ENCODE results near the gene CYP2W1.

DNA sequence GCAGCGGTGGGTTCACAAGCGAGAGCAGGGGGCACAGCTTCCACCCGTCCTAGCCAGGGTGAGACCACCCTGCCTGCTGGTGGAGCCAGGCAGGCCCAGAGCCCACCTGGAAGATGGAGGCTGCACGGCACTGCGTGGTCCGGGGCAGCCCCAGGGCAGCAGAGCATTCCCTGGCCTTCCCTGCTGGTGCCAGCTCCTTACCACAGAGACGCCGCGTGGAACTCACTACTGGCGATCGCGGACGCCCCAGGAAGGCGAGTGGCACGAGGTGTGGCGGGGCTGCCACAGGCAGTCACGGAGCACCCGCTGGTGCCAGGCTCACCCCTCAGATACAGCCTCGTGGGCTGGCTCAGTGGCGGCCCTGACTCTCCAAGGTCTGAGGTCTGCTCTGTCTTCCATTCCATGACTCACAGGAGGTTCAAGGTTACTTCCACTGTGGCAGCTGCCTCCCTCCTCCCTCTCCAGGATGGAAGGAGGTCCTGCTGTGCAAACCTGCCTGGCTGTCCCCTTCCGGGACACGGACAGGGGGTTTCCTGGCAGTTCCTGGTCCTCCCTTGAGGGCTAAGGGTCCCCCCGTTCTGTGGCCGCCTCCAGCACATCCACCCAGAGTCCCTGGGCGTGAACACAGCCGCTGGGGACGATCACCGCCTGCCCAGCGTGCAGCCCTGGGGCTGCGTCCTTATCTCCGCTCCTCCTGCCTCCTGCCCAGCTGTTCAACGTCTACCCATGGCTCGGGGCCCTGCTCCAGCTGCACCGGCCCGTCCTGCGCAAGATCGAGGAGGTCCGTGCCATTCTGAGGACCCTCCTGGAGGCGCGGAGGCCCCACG is 3.1 kb downstream of the CYP2W1 start:
- no peak for TF ChIP-seq POLR2A (IDR thresholded peaks at IDR 0.05)
- TF ChIP-seq, protein P1, sequence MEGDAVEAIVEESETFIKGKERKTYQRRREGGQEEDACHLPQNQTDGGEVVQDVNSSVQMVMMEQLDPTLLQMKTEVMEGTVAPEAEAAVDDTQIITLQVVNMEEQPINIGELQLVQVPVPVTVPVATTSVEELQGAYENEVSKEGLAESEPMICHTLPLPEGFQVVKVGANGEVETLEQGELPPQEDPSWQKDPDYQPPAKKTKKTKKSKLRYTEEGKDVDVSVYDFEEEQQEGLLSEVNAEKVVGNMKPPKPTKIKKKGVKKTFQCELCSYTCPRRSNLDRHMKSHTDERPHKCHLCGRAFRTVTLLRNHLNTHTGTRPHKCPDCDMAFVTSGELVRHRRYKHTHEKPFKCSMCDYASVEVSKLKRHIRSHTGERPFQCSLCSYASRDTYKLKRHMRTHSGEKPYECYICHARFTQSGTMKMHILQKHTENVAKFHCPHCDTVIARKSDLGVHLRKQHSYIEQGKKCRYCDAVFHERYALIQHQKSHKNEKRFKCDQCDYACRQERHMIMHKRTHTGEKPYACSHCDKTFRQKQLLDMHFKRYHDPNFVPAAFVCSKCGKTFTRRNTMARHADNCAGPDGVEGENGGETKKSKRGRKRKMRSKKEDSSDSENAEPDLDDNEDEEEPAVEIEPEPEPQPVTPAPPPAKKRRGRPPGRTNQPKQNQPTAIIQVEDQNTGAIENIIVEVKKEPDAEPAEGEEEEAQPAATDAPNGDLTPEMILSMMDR (IDR thresholded peaks at IDR 0.05), result no peak

Data from prostate gland (tissue), 2 donors.